ENCODE results near the gene SLC9C2. TPM values are rescaled to one million over a fixed set of nuclear protein-coding genes. Genes with fewer than 3 reads are reported as not detected.
"Not testable (repeated sequence)": the region's sequence is repeated elsewhere in the genome, so short reads cannot be mapped to it uniquely, and the experiment has no call there.

SLC9C2 gene
- total RNA-seq: not detected in 2 replicates

GRCh38 chr1:173603056-173603591 is at the start of gene SLC9C2:
Gene SLC9C2 (minus strand): TSS chr1:173603072. CDS start chr1:173601776, 1,296 bp downstream.
- intact Hi-C loops (cut with micrococcal nuclease): no loop called here

DNA sequence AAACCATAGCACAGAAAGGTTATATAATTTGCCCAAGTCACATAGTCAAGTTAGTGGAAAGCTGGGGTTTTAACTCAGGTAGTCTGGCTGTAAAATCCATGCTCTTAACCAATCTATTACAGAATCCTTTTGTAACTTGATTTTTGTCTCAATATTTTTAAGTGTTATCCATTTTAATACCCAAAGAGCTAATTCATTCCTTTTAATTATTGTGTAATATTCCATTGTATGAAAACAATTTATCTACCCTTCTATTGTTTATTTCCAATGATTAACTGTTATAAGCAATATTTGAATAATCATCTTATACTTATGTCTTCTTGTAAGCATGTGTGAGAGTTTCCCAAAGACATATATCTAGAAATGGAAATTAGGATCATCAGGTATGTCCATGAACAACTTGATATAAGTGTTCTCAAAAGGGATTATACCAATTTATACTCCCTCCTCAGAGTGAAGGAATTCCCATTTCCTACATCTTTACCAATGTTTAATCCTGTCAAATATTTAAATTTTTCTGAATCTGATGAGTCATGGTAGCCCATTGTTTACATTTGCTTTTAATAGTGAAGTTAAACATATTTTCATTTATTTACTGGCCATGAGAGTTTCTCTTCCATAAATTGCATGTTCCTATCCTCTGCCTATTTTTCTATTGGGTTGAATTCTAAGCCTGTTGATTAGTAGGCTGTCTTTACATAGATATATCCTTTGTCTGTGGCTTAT is 46.2 kb upstream of the SLC9C2 start:
- intact Hi-C loops (cut with micrococcal nuclease): no loop called here

DNA sequence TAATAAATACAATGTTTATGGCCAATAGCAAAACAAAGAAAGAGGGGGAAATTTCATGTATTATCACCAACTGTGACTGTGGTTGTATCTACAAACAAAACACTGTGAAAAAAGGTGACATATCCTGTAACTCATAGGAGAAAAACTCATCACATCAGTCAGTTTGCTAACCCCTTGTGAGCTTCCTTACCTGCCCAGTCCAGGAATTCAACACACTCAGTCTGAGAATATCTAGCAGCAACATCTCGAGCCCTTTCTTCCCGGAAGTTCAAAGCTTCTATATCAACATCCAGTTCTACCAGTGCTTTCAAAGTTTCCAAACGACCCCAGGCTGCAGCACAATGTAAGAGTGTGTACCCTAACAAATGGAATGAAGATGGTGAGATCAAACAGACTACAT is 43.8 kb upstream of the SLC9C2 start:
- intact Hi-C loops (cut with micrococcal nuclease): no loop called here

DNA sequence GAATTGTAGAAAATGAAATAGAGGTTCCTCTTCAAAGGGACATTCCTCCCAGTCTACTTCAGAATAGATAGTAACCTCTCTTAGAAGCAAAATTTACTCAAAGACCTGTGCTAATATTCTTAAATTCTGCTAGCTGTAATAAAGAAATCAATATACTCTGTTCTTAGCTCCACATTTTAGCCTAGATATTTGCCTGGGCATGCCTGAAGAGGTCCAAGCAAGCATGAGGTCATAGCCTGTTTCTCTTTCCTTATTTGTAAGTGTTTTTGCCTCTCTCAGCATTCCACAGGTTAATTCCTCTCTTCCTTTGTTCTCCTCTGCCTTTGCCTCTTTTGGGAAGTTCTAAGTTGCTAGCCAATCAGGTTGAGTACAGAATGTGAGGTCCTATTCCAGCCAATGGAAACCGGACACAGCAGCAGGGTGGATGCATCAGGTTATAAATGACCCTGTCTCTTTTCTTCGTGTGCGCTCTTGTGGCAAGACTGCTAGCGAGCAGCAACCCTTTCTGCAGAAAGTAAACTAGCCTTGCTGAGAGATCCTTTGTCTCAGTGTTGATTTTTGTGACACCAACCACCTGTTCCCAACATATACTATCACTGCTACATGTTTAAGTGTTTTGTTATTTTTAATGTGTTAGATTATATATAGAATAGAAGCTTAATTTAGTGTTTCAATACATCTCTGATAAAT is 39.7 kb upstream of the SLC9C2 start:
- intact Hi-C loops (cut with micrococcal nuclease): not testable (repeated sequence)

DNA sequence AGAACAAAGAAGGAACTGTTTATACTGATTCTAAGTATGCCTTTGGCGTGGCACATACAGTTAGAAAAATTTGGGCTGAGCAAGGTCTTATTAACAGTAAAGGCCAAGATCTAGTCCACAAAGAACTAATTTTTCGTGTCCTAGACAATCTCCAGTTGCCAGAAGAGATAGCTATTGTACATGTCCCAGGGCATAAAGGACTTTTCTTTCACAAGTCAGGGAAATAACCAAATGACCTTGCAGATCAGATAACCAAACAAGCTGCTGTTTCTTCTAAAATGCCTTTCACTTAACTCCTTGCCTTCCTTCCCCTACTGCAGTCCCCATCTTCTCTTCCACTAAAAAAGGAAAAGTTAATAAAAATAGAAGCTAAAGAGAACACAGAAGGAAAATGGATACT is 36.2 kb upstream of the SLC9C2 start:
- intact Hi-C loops (cut with micrococcal nuclease): no loop called here

DNA sequence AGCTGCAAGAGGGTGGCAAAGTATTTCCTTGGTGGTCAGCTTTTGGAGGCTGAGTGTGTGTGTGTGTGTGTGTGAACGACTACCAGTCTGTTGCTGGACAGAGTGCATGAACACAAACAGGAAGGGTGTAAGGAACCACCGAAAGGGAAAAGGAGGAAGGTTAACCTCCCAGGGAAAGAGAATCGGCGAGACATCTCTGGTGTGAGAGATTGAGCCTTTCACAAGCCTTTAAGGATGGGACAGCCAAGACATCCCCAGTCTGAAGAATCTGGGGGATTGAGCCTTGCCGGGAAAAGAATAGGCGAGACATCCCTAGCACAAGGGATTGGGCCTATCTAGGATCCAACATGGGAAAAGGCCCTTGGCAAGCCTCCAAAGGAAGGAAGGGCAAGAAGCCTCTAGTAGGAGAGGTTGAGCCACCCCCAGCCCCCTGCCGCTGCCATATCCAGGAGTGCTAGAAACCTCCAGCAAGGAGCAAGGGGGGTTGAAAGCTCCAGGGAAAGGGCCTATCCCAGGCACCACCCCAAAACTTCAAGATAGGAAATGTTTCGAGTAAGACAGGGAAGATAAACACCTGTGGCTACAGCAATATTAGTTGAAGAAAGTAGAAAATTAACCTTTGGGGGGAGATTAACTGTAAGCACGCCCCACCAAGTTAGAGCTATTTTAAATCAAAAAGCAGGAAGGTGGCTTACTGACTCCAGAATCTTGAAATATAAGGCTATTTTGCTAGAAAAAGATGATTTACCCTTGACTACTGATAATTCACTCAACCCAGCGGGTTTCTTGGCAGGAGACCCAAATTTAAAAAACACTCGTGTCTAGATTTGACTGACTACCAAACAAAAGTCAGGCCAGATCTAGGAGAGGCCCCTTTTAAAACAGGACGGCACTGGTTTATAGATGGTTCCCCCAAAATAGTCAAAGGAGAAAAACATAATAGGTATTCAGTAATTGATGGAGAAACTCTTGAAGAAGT is 35.5 kb upstream of the SLC9C2 start:
- intact Hi-C loops (cut with micrococcal nuclease): no loop called here

DNA sequence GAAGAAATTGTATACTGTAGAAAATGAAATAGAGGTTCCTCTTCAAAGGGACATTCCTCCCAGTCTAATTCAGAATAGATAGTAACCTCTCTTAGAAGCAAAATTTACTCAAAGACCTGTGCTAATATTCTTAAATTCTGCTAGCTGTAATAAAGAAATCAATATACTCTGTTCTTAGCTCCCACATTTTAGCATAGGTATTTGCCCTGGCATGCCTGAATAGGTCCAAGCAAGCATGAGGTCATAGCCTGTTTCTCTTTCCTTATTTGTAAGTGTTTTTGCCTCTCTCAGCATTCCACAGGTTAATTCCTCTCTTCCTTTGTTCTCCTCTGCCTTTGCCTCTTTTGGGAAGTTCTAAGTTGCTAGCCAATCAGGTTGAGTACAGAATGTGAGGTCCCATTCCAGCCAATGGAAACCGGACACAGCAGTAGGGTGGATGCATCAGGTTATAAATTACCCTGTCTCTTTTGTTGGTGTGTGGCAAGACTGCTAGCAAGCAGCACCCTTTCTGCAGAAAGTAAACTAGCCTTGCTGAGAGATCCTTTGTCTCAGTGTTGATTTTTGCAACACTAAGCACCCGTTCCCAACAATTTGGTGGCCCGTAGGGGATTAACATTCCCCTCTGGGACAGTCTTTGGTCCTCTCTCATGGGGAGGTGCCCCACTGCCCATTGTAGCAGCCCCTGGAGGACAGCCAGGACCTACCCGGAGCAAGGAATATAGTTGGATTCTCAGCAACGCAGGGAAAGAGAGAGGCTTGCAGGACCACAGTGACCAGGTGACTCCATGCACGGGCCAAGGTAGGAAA is 34.6 kb upstream of the SLC9C2 start:
- intact Hi-C loops (cut with micrococcal nuclease): not testable (repeated sequence)

DNA sequence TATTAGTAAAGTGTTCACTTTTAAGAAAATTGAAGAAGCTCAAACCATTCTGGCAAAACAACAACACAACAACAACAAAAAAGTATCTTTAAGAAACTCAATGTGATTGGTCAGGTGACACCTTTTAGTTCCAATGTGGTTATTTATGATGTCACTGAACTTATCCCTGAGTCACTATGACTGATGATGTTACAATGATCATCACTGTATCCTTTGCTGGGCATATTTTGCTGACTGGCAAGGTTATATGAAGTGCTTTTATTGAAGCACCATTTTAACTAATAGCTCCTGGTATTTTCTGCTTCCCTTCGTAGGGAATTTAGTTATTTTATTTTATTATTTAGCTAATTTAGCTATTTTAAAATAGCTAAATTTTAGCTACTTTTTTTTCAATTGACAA is 32.2 kb upstream of the SLC9C2 start, which contains the start of gene TEX50:
TSS of gene TEX50 (plus strand) at position 223 of the 400 bp plus-strand sequence. CDS start 184 bp downstream, outside the sequence.
- intact Hi-C loops (cut with micrococcal nuclease): no loop called here

GRCh38 chr1:173628888-173629287 is 26.0 kb upstream of the SLC9C2 start:
- intact Hi-C loops (cut with micrococcal nuclease): loop anchor here (10.0 kb wide), 1 partner anchor 194 kb away; no protein-coding TSS in a partner anchor

DNA sequence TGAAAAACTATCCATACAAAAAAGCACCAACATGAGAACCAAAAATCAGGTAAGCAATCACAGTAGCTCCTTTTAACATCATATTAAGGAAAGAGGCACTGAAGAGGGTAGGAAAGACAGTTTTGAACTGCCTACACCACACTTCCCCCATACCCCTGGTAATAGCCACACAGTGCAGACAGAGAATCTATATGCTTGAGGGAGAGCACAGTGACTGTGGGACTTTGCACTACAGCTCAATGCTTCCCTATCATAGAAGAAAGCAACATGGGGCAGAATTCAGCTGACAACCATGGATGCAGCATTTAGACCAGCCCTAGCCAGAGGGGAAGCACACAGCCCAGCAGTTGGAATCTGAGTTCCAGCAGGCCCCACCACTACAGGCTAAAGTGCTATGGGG is 24.4 kb upstream of the SLC9C2 start:
- intact Hi-C loops (cut with micrococcal nuclease): loop anchor here (10.0 kb wide), 1 partner anchor 192 kb away; no protein-coding TSS in a partner anchor

DNA sequence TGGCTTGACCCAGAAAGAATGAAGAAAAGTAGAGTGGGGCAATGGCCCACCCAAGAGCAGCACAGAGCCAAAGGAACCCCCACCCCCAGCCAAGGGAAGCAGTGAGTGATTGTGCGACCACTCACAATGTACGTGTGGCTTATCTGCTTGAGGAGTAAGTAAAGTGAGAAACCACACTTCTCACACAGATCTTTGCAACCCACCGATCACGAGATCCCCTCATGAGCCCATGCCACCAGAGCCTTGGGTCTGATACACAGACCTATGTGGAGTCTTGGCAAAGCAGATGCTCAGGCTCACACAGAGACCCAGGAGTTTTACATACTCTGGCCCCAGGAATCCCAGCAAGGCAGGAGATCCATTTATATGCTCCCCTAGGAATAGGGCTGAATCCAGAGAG is 14.0 kb upstream of the SLC9C2 start:
- intact Hi-C loops (cut with micrococcal nuclease): no loop called here

- intact Hi-C loops (cut with micrococcal nuclease): not testable (repeated sequence)
Measured at GRCh38 chr1:173613086-173613485, 10.2 kb upstream of the SLC9C2 start.

- intact Hi-C loops (cut with micrococcal nuclease): no loop called here
Measured at GRCh38 chr1:173608503-173609216, 5.8 kb upstream of the SLC9C2 start.

DNA sequence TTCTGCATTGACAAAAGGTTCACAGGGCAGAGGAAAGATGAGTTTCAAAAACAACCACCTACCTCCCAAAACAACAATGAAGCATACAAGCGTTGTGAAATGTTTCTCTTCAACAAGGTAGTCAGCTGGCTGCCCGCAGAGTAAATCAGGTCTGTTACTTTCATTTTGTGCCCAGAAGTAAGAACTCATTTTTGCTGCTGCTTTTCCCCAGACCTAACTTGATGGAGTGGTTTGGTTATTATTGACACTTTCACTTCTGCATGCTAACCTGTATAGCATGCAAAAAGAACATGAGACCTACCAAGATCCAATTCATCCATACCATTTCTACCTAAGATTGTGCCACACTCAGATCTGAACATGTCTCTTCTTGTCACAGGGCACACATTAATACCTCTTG is 1.3 kb downstream of the SLC9C2 start:
- intact Hi-C loops (cut with micrococcal nuclease): no loop called here

GRCh38 chr1:173596097-173596825 is 6.6 kb downstream of the SLC9C2 start:
- intact Hi-C loops (cut with micrococcal nuclease): no loop called here

- intact Hi-C loops (cut with micrococcal nuclease): not testable (repeated sequence)
Measured at GRCh38 chr1:173591138-173591537, 11.7 kb downstream of the SLC9C2 start.

GRCh38 chr1:173590557-173590956 is 12.3 kb downstream of the SLC9C2 start:
- intact Hi-C loops (cut with micrococcal nuclease): no loop called here

- intact Hi-C loops (cut with micrococcal nuclease): no loop called here
Measured at GRCh38 chr1:173581383-173582079, 21.3 kb downstream of the SLC9C2 start.
